HG02759 (cell line): Measurements from ENCODE around the gene PRG2.

Experiments
- ATAC-seq: cut with Tn5 transposase; IDR thresholded peaks from one replicate; pipeline ENCODE4 v1.9.1; 2021; ENCODE audit warnings: mild to moderate bottlenecking, moderate library complexity; ENCODE audit not compliant: unreplicated experiment

The PRG2 gene

GRCh38 chr11:57397394-57397990 lies 7.0 kb upstream of the PRG2 start:
- ATAC-seq = no peak

GRCh38 chr11:57396744-57397143 lies 6.3 kb upstream of the PRG2 start:
- ATAC-seq = no peak

GRCh38 chr11:57395905-57396623 lies 5.6 kb upstream of the PRG2 start:
- no peak for ATAC-seq

GRCh38 chr11:57394203-57394965 lies 3.9 kb upstream of the PRG2 start:
- no peak for ATAC-seq

GRCh38 chr11:57392763-57393105 lies 2.3 kb upstream of the PRG2 start:
- no peak for ATAC-seq

- ATAC-seq = no peak
Measured at GRCh38 chr11:57392066-57392762, 1.8 kb upstream of the PRG2 start.

- ATAC-seq = no peak
Measured at GRCh38 chr11:57391539-57391938, 1.1 kb upstream of the PRG2 start.

- no peak for ATAC-seq
Measured at GRCh38 chr11:57391111-57391510, 661 bp upstream of the PRG2 start.

GRCh38 chr11:57387289-57388030 lies 3.0 kb downstream of the PRG2 start:
- no peak for ATAC-seq

GRCh38 chr11:57386178-57386940 lies 4.1 kb downstream of the PRG2 start:
- ATAC-seq = no peak

GRCh38 chr11:57380975-57381374 lies 9.5 kb downstream of the PRG2 start, which contains the start of gene PRG3:
Gene PRG3, minus strand, starts transcription at chr11:57381150. Its CDS starts 442 bp downstream, at chr11:57380708.
- no peak for ATAC-seq

GRCh38 chr11:57379732-57380131 lies 10.7 kb downstream of the PRG2 start:
- no peak for ATAC-seq

GRCh38 chr11:57378186-57378585 lies 12.3 kb downstream of the PRG2 start:
- no peak for ATAC-seq

- ATAC-seq = no peak
Measured at GRCh38 chr11:57377107-57377506, 13.3 kb downstream of the PRG2 start.

GRCh38 chr11:57376095-57377090 lies 14.1 kb downstream of the PRG2 start:
- ATAC-seq = no peak

GRCh38 chr11:57375490-57375889 lies 15.0 kb downstream of the PRG2 start:
- no peak for ATAC-seq

- ATAC-seq = no peak
Measured at GRCh38 chr11:57374966-57375365, 15.5 kb downstream of the PRG2 start.

GRCh38 chr11:57373146-57373545 lies 17.3 kb downstream of the PRG2 start:
- no peak for ATAC-seq

GRCh38 chr11:57370941-57371340 lies 19.5 kb downstream of the PRG2 start:
- no peak for ATAC-seq
